Hepatocyte (in vitro differentiated cells): Measurements from ENCODE around the gene PES1. TPM values are rescaled to one million over a fixed set of nuclear protein-coding genes. Genes with fewer than 3 reads are reported as not detected.

ENCODE experiments used
- DNase-seq: peaks from one replicate; pipeline ENCODE4 v3.0.0-alpha.2; 2016; ENCODE audit warnings: low spot score
- H2AFZ ChIP-seq: fragments of 200-600 bp; sonication (generic); 2 replicates; pipeline ENCODE4 v1.6.0; 2016; ENCODE audit warnings: antibody characterized with exemption, mild to moderate bottlenecking
- H3K27ac ChIP-seq: fragments of 200-600 bp; sonication (generic); 2 replicates; pipeline ENCODE4 v1.5.1; 2016; ENCODE audit warnings: mild to moderate bottlenecking
- H3K27me3 ChIP-seq: fragments of 200-600 bp; sonication (generic); 2 replicates; pipeline ENCODE4 v1.6.1; 2016
- H3K36me3 ChIP-seq: fragments of 200-600 bp; sonication (generic); replicated peaks from 2 replicates; pipeline ENCODE4 v1.5.1; 2016; ENCODE audit warnings: low read depth; ENCODE audit not compliant: insufficient read depth
- H3K4me1 ChIP-seq: fragments of 200-600 bp; sonication (generic); 2 replicates; pipeline ENCODE4 v1.5.1; 2016; ENCODE audit warnings: mild to moderate bottlenecking, moderate library complexity; ENCODE audit not compliant: insufficient read depth
- H3K4me2 ChIP-seq: fragments of 200-600 bp; sonication (generic); 2 replicates; pipeline ENCODE4 v1.6.0; 2016
- H3K4me3 ChIP-seq: fragments of 200-600 bp; sonication (generic); 2 replicates; pipeline ENCODE4 v1.5.1; 2016; ENCODE audit warnings: mild to moderate bottlenecking
- H3K79me2 ChIP-seq: fragments of 200-600 bp; sonication (generic); 2 replicates; pipeline ENCODE4 v1.6.0; 2017; ENCODE audit warnings: mild to moderate bottlenecking
- H3K9me2 ChIP-seq: fragments of 200-600 bp; sonication (generic); replicated peaks from 2 replicates; pipeline ENCODE4 v1.6.0; 2017; ENCODE audit warnings: mild to moderate bottlenecking; ENCODE audit not compliant: insufficient read depth
- H3K9me3 ChIP-seq: fragments of 200-600 bp; sonication (generic); 2 replicates; pipeline ENCODE4 v1.5.1; 2016; ENCODE audit warnings: low read depth, mild to moderate bottlenecking
- H4K20me1 ChIP-seq: fragments of 200-600 bp; sonication (generic); 2 replicates; pipeline ENCODE4 v1.6.0; 2016; ENCODE audit warnings: mild to moderate bottlenecking; ENCODE audit not compliant: insufficient read depth, poor library complexity, severe bottlenecking
- CTCF ChIP-seq: fragments of 200-600 bp; sonication (generic); IDR thresholded peaks from 2 replicates; pipeline ENCODE4 v1.5.1; 2016; ENCODE audit warnings: antibody characterized with exemption, mild to moderate bottlenecking; ENCODE audit not compliant: poor library complexity
- EZH2 ChIP-seq: fragments of 200-600 bp; sonication (generic); IDR thresholded peaks from 2 replicates; pipeline ENCODE4 v1.6.1; 2016; ENCODE audit warnings: antibody characterized with exemption, mild to moderate bottlenecking, borderline replicate concordance
- EZH2phosphoT487 ChIP-seq: fragments of 200-600 bp; sonication (generic); IDR thresholded peaks from one replicate; pipeline ENCODE4 v1.6.1; 2018; ENCODE audit warnings: antibody characterized with exemption, mild to moderate bottlenecking, low read depth, moderate library complexity; ENCODE audit not compliant: unreplicated experiment, severe bottlenecking
- WGBS: methylation state at CpG from one replicate; pipeline ENCODE4 v1.1.6; 2016; ENCODE audit warnings: low lambda C conversion rate; ENCODE audit errors: missing lambda C conversion rate; 5-methylcytosine and 5-hydroxymethylcytosine counted together
- polyA plus RNA-seq: library from polyadenylated mRNA; unstranded; fragments of >200 nt; fragmentation: Nextera tagmentation; extraction: Ambion mirVana; gene quantifications from 2 replicates; pipeline ENCODE4 v1.2.1, GENCODE V29; 2016
- total RNA-seq: library from RNA; depleted of rRNA; stranded (reverse); fragments of >200 nt; gene quantifications from 2 replicates; pipeline ENCODE4 v1.2.3, GENCODE V29; 2014

PES1 gene
- total and polyA plus RNA-seq, 2 experiments from 2014 or later, result 42.4 to 59.5 TPM

- Histone ChIP-seq H3K9me2 (no peaks in the 10 kb centered on the region), H3K4me2 (no peak overlapping the region), H3K9me3 (no peaks in the 10 kb centered on the region), H3K4me3 (no peak overlapping the region), H4K20me1 (no peaks in the 10 kb centered on the region), H3K27ac (no peak overlapping the region), H3K27me3 (no peaks in the 10 kb centered on the region), H3K4me1 (peaks cover 11% of the 10 kb centered on the region), H2AFZ (no peak overlapping the region), H3K79me2 (no peaks in the 10 kb centered on the region), H3K36me3 (no peaks in the 10 kb centered on the region)
- WGBS, result 50% methylated on average over 1 of the region's 1 CpG
- DNase-seq, result no peak
- no peak for TF ChIP-seq EZH2
- TF ChIP-seq CTCF, result no peak
- no peak for TF ChIP-seq EZH2phosphoT487
These were observed 46.0 kb upstream of the PES1 start for GRCh38 chr22:30637701-30638114.

- Histone ChIP-seq H3K36me3 (no peaks in the 10 kb centered on the region), H3K27me3 (no peaks in the 10 kb centered on the region), H3K9me2 (no peaks in the 10 kb centered on the region), H3K79me2 (no peaks in the 10 kb centered on the region), H3K4me2 (peak overlapping the region; percentile 100), H3K4me1 (peaks cover 11% of the 10 kb centered on the region), H4K20me1 (no peaks in the 10 kb centered on the region), H3K9me3 (no peaks in the 10 kb centered on the region), H3K4me3 (peak overlapping the region; percentile 67), H2AFZ (peak overlapping the region; percentile 99), H3K27ac (peak overlapping the region; percentile 67)
- TF ChIP-seq CTCF (no peak), EZH2 (no peak), EZH2phosphoT487 (no peak)
- no peak for DNase-seq
- WGBS, result 84% methylated on average over 43 of the region's 45 CpGs
These were observed 44.7 kb upstream of the PES1 start for GRCh38 chr22:30636226-30637077.

GRCh38 chr22:30635273-30636225 lies 43.8 kb upstream of the PES1 start, which contains the start of gene SLC35E4:
Gene SLC35E4, plus strand, starts transcription at chr22:30635781. Its CDS starts 670 bp downstream, at chr22:30636451.
- Histone ChIP-seq H3K4me1 (peaks cover 11% of the 10 kb centered on the region), H2AFZ (peak within 1 kb of the TSS; percentile 99), H4K20me1 (no peaks in the 10 kb centered on the region), H3K4me3 (peak within 1 kb of the TSS; percentile 67), H3K27me3 (no peaks in the 10 kb centered on the region), H3K9me2 (no peaks in the 10 kb centered on the region), H3K27ac (peak within 1 kb of the TSS; percentile 67), H3K36me3 (no peaks in the 10 kb centered on the region), H3K9me3 (no peaks in the 10 kb centered on the region), H3K4me2 (peak within 1 kb of the TSS; percentile 100), H3K79me2 (no peaks in the 10 kb centered on the region)
- TF ChIP-seq EZH2phosphoT487, result no peak
- TF ChIP-seq CTCF, result peak; percentile 24
- no peak for TF ChIP-seq EZH2
- DNase-seq, result peak; percentile 93
- WGBS, result 6% methylated on average over 62 of the region's 75 CpGs
